Prostate gland (tissue), 2 donors: ENCODE data around the gene COPS6. TPM values are rescaled to one million over a fixed set of nuclear protein-coding genes. Genes with fewer than 3 reads are reported as not detected.

Experiments
- DNase-seq: peaks from one replicate; pipeline ENCODE4 v3.0.0-alpha.2; 2019; ENCODE audit warnings: low spot score
- H3K27ac ChIP-seq, 2 donors: fragments of 200-600 bp; sonication (generic); 2 replicates each; pipeline ENCODE4 v1.5.1; 2017 to 2019
- H3K27me3 ChIP-seq: fragments of 200-600 bp; sonication (generic); replicated peaks from 2 replicates; pipeline ENCODE4 v1.5.1; 2019; ENCODE audit not compliant: insufficient read depth
- H3K36me3 ChIP-seq, 2 donors: fragments of 200-600 bp; sonication (generic); 1 replicate in 1 of 2; 2 replicates in 1 of 2; pipeline versions ENCODE4 v1.5.1 to v1.8.1; 2017 to 2019
- H3K4me1 ChIP-seq: fragments of 200-600 bp; sonication (generic); replicated peaks from 2 replicates; pipeline ENCODE4 v1.5.1; 2019
- H3K4me3 ChIP-seq, 2 donors: fragments of 200-600 bp; sonication (generic); 2 replicates each; pipeline ENCODE4 v1.5.1; 2017 to 2019
- H3K9me3 ChIP-seq: fragments of 200-600 bp; sonication (generic); 2 replicates; pipeline ENCODE4 v1.5.1; 2017
- POLR2A ChIP-seq: fragments of 450-650 bp; IDR thresholded peaks from one replicate; pipeline ENCODE4 v1.6.1; 2016; ENCODE audit warnings: antibody characterized with exemption, mild to moderate bottlenecking
- POLR2AphosphoS5 ChIP-seq: sonication (generic); formaldehyde crosslinking; IDR thresholded peaks from one replicate; pipeline ENCODE4 v1.6.1; 2017; ENCODE audit warnings: antibody characterized with exemption
- WGBS: methylation state at CpG from one replicate; pipeline ENCODE4 v1.1.5; 2018; 5-methylcytosine and 5-hydroxymethylcytosine counted together
- intact Hi-C: fragments of 100-400 bp; cut with DNase I; formaldehyde crosslinking; loops from one replicate; pipeline ENCODE4 v1.14.2; 2022
- total RNA-seq, 2 donors: library from RNA; depleted of rRNA; stranded (reverse); fragments of >200 nt; gene quantifications; one replicate each; pipeline ENCODE4 v1.1.0, GENCODE V29; 2016
- TF ChIP-seq, protein P1 (sequence below), 4 experiments: fragments of 200-600 bp in 2 of 4; fragments of 450-650 bp in 2 of 4; sonication (generic) in 2 of 4; IDR thresholded peaks; 1 replicate in 3 of 4; 2 replicates in 1 of 4; pipeline ENCODE4 v1.5.1; 2016 to 2019; ENCODE audit warnings: antibody characterized with exemption in 4 of 4, mild to moderate bottlenecking in 2 of 4, moderate library complexity in 2 of 4

The COPS6 gene
- total RNA-seq, 2 donors from 2014 or later, result 50.8 to 78.4 TPM

DNA sequence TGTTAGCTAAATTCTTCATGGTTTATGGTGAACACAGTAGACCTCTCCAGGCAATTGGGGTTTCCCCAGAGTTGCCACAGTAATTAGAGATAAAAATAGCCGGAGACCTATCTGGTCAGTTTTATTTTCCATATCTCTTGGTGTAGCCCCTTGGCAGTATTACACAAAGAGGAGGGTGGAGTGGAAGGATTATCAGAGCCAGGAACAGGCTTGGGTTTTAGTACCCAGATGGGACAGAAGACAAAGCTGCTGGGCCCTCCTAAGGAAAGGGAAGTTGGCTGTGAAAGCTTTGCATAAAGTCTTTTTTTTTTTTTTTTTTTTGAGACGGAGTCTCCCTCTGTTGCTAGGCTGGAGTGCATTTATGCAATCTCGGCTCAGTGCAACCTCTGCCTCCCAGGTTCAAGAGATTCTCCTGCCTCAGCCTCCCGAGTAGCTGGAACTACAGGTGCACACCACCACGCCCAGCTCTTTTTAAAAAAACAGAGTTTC, 29.5 kb upstream of the COPS6 start:
- H3K27me3 ChIP-seq, result no peaks in the 10 kb centered on the region
- no peak overlapping the region for H3K27ac ChIP-seq
- intact Hi-C loops, result no loop called here
- no peak for DNase-seq
- no peak overlapping the region for H3K4me3 ChIP-seq
- TF ChIP-seq, protein P1, sequence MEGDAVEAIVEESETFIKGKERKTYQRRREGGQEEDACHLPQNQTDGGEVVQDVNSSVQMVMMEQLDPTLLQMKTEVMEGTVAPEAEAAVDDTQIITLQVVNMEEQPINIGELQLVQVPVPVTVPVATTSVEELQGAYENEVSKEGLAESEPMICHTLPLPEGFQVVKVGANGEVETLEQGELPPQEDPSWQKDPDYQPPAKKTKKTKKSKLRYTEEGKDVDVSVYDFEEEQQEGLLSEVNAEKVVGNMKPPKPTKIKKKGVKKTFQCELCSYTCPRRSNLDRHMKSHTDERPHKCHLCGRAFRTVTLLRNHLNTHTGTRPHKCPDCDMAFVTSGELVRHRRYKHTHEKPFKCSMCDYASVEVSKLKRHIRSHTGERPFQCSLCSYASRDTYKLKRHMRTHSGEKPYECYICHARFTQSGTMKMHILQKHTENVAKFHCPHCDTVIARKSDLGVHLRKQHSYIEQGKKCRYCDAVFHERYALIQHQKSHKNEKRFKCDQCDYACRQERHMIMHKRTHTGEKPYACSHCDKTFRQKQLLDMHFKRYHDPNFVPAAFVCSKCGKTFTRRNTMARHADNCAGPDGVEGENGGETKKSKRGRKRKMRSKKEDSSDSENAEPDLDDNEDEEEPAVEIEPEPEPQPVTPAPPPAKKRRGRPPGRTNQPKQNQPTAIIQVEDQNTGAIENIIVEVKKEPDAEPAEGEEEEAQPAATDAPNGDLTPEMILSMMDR (IDR thresholded peaks at IDR 0.05), result no peak
- 94% methylated on average over 5 of the region's 5 CpGs for WGBS
- peaks cover 4 to 6% of the 10 kb centered on the region in 2 donors for H3K36me3 ChIP-seq
- H3K4me1 ChIP-seq, result no peaks in the 10 kb centered on the region
- H3K9me3 ChIP-seq, result no peaks in the 10 kb centered on the region

DNA sequence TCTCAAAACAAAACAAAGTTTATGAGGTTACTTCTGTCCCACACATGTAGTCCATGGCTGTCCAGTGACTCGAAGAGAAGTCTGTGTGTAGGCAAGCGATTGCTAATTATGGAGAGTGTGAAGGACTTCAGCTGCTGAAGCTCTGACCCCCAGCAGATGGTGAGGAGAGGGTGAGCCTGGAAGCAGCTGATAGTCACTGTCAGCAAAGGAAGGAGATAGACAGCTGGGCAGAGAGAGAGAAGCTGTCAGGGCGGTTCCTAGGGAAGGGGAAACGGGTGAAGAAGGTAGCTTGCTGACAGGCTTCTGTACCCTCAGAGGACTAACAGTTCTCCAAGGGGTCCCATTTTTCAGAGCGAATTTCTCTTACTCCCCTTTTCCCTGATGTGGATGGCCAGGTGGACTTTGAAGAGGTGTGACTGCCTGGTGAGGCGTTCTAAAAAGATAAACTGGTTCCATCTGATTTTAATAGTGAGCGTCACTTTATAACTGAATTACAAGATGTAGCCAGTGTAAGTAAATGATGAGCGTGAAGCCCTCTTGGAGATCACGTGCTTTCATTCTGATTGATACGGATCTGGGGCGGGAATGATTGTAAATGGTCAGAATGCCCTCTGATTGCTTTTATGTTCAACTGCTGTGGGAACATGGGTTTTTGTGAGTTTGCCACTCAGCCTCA, 27.1 kb upstream of the COPS6 start:
- H3K36me3 ChIP-seq, result peaks cover 4 to 6% of the 10 kb centered on the region in 2 donors
- WGBS, result 94% methylated on average over 11 of the region's 11 CpGs
- no peak overlapping the region for H3K4me3 ChIP-seq
- intact Hi-C loops, result no loop called here
- H3K27me3 ChIP-seq, result no peaks in the 10 kb centered on the region
- no peak overlapping the region for H3K27ac ChIP-seq
- H3K9me3 ChIP-seq, result no peaks in the 10 kb centered on the region
- H3K4me1 ChIP-seq, result no peaks in the 10 kb centered on the region
- TF ChIP-seq, protein P1 (IDR thresholded peaks at IDR 0.05), result no peak
- TF ChIP-seq POLR2A (no peak), POLR2AphosphoS5 (no peak)
- no peak for DNase-seq

DNA sequence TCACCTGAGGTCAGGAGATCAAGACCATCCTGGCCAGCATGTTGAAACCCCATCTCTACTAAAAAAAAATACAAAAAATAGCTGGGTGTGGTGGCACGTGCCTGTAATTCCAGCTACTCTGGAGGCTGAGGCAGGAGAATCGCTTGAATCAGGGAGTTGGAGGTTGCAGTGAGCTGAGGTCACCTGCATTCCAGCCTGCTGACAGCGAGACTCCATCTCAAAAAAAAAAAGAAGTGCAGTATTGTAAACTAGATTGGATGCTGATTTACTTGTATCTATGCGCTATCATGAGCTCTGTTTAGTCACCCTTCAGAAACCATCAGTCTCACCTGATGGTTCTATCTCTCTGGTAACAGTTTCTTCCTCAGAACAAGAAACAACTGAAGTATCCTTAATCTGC, 25.4 kb upstream of the COPS6 start:
- no peaks in the 10 kb centered on the region for H3K4me1 ChIP-seq
- no peaks in the 10 kb centered on the region for H3K27me3 ChIP-seq
- peaks cover 0 to 6% of the 10 kb centered on the region in 2 donors for H3K36me3 ChIP-seq
- DNase-seq, result no peak
- TF ChIP-seq POLR2AphosphoS5, result no peak
- TF ChIP-seq, protein P1 (IDR thresholded peaks at IDR 0.05), result no peak
- TF ChIP-seq POLR2A, result no peak
- intact Hi-C loops, result no loop called here
- no peak overlapping the region for H3K4me3 ChIP-seq
- H3K9me3 ChIP-seq, result no peaks in the 10 kb centered on the region
- 93% methylated on average over 4 of the region's 4 CpGs for WGBS
- H3K27ac ChIP-seq, result no peak overlapping the region

DNA sequence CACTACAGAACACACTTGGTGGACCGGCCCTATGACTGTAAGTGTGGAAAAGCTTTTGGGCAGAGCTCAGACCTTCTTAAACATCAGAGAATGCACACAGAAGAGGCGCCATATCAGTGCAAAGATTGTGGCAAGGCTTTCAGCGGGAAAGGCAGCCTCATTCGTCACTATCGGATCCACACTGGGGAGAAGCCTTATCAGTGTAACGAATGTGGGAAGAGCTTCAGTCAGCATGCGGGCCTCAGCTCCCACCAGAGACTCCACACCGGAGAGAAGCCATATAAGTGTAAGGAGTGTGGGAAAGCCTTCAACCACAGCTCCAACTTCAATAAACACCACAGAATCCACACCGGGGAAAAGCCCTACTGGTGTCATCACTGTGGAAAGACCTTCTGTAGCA, 24.6 kb upstream of the COPS6 start:
- 93% methylated on average over 9 of the region's 9 CpGs for WGBS
- intact Hi-C loops, result no loop called here
- Histone ChIP-seq H3K27me3 (no peaks in the 10 kb centered on the region), H3K27ac (no peak overlapping the region), H3K36me3 (peaks cover 0 to 6% of the 10 kb centered on the region in 2 donors), H3K4me3 (no peak overlapping the region), H3K4me1 (no peaks in the 10 kb centered on the region), H3K9me3 (no peaks in the 10 kb centered on the region)
- DNase-seq, result no peak
- TF ChIP-seq, protein P1 (IDR thresholded peaks at IDR 0.05), result no peak
- TF ChIP-seq POLR2A, result no peak
- no peak for TF ChIP-seq POLR2AphosphoS5
